ENCODE measurements around the gene STAB2.

DNA sequence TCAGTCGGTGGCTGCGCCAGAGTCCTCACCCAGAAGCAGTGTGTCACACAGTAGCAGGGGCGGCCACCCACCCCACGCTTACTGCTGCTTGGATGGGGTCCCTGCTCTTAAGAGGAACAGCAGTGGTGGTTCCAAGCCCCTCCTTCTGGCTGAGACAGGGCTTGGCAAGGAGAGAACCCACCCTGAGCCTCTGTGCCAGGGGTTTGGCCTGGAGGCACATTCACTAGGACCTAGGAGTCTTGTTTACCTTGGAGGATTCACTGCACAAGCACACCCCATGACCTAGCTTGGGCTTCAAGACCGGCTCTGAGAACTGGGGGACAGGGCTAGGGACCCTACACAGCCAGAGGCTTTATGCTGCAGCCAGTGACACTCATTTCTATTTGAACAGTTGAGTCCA lies 175.4 kb downstream of the STAB2 start:
- TF ChIP-seq, protein P1, sequence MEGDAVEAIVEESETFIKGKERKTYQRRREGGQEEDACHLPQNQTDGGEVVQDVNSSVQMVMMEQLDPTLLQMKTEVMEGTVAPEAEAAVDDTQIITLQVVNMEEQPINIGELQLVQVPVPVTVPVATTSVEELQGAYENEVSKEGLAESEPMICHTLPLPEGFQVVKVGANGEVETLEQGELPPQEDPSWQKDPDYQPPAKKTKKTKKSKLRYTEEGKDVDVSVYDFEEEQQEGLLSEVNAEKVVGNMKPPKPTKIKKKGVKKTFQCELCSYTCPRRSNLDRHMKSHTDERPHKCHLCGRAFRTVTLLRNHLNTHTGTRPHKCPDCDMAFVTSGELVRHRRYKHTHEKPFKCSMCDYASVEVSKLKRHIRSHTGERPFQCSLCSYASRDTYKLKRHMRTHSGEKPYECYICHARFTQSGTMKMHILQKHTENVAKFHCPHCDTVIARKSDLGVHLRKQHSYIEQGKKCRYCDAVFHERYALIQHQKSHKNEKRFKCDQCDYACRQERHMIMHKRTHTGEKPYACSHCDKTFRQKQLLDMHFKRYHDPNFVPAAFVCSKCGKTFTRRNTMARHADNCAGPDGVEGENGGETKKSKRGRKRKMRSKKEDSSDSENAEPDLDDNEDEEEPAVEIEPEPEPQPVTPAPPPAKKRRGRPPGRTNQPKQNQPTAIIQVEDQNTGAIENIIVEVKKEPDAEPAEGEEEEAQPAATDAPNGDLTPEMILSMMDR (IDR thresholded peaks at IDR 0.05; ENCODE audit: insufficient read depth, low read length, poor library complexity, severe bottlenecking), result no peak
- no peak for TF ChIP-seq EZH2phosphoT487 (conservative IDR thresholded peaks at IDR 0.05; ENCODE audit: low read length)

All from SU-DHL-6 (cell line).